OCI-LY7 (cell line): ENCODE results near the gene CDK19. TPM values are rescaled to one million over a fixed set of nuclear protein-coding genes. Genes with fewer than 3 reads are reported as not detected.

Experiments
- BruUV-seq: library from RNA; stranded (reverse); fragments of 400-500 nt; replicated peaks from 2 replicates; lab custom pipeline; 2021; lab: Mats Ljungman, UMichigan
- CTCF ChIA-PET: fragments of 300-600 bp; sonication (Branson Sonifier 250); formaldehyde crosslinking; loops from one replicate; lab custom pipeline; 2022; ENCODE audit warnings: antibody characterized with exemption; ENCODE audit not compliant: unreplicated experiment; lab: Charles Lee
- POLR2A ChIA-PET: fragments of 300-600 bp; sonication (Branson Sonifier 250); formaldehyde crosslinking; loops from one replicate; lab custom pipeline; 2022; ENCODE audit warnings: antibody characterized with exemption; lab: Charles Lee
- DNase-seq: peaks from one replicate; pipeline ENCODE4 v3.0.0-alpha.2; 2015; ENCODE audit warnings: low spot score
- H2AFZ ChIP-seq: fragments of 200-600 bp; sonication (generic), shearing (Covaris generic); 2 replicates; pipeline ENCODE4 v1.6.1; 2014; ENCODE audit warnings: mild to moderate bottlenecking, antibody characterized with exemption, low read length, moderate library complexity
- H3K27ac ChIP-seq: fragments of 200-600 bp; sonication (generic); 2 replicates; pipeline ENCODE4 v1.5.1; 2014; ENCODE audit warnings: mixed run types, low read depth, mild to moderate bottlenecking, moderate library complexity, low read length, inconsistent platforms; ENCODE audit not compliant: poor library complexity, severe bottlenecking
- H3K36me3 ChIP-seq: fragments of 200-600 bp; sonication (generic); 2 replicates; pipeline ENCODE4 v1.6.1; 2014; ENCODE audit warnings: mild to moderate bottlenecking, antibody characterized with exemption, low read length, moderate library complexity, mixed read lengths; ENCODE audit not compliant: insufficient read depth
- H3K4me1 ChIP-seq: fragments of 200-600 bp; sonication (generic); 2 replicates; pipeline ENCODE4 v1.5.1; 2014; ENCODE audit warnings: mild to moderate bottlenecking, low read length; ENCODE audit not compliant: insufficient read depth, poor library complexity, severe bottlenecking
- H3K4me2 ChIP-seq: fragments of 200-600 bp; sonication (generic); 2 replicates; pipeline ENCODE4 v1.6.1; 2014; ENCODE audit warnings: mild to moderate bottlenecking, low read length
- H3K4me3 ChIP-seq: fragments of 200-600 bp; sonication (generic); 2 replicates; pipeline ENCODE4 v1.5.1; 2014; ENCODE audit warnings: mild to moderate bottlenecking, low read depth, low read length; ENCODE audit not compliant: poor library complexity, severe bottlenecking
- H3K79me2 ChIP-seq: fragments of 200-600 bp; sonication (generic); 2 replicates; pipeline ENCODE4 v1.6.1; 2016; ENCODE audit warnings: low read depth, mild to moderate bottlenecking, low read length, moderate library complexity, mixed read lengths; ENCODE audit not compliant: insufficient read depth
- H3K9me2 ChIP-seq: fragments of 200-600 bp; sonication (generic); 2 replicates; pipeline ENCODE4 v1.6.1; 2016; ENCODE audit warnings: mild to moderate bottlenecking, low read length, mixed read lengths; ENCODE audit not compliant: insufficient read depth
- H3K9me3 ChIP-seq: fragments of 200-600 bp; sonication (generic); 2 replicates; pipeline ENCODE4 v1.6.1; 2014; ENCODE audit warnings: mild to moderate bottlenecking, mixed run types, low read length, mixed read lengths
- H4K20me1 ChIP-seq: fragments of 200-600 bp; sonication (generic); 2 replicates; pipeline ENCODE4 v1.6.1; 2014; ENCODE audit warnings: mild to moderate bottlenecking, antibody characterized with exemption, low read length, moderate library complexity, mixed read lengths; ENCODE audit not compliant: insufficient read depth
- EZH2phosphoT487 ChIP-seq: fragments of 200-600 bp; sonication (generic); IDR thresholded peaks from 2 replicates; pipeline ENCODE4 v1.6.1; 2018; ENCODE audit warnings: low read depth, borderline replicate concordance, mild to moderate bottlenecking, mixed run types, antibody characterized with exemption, low read length, moderate library complexity, mixed read lengths
- intact Hi-C: fragments of 100-400 bp; cut with micrococcal nuclease; formaldehyde crosslinking; loops from one replicate; pipeline ENCODE4 v1.10.0; 2022; ENCODE audit not compliant: unreplicated experiment
- total RNA-seq, 2 experiments: library from RNA; depleted of rRNA in 1 of 2; stranded (reverse); fragments of >200 nt in 1 of 2; shearing (Covaris generic) in 1 of 2; gene quantifications; 2 replicates each; pipeline ENCODE4 v1.2.3, GENCODE V29; 2014 to 2022
- TF ChIP-seq, protein P1 (sequence below): fragments of 200-600 bp; sonication (generic); conservative IDR thresholded peaks from 2 replicates; pipeline ENCODE4 v1.5.1; 2014; ENCODE audit warnings: mild to moderate bottlenecking, antibody characterized with exemption, low read length, moderate library complexity, mixed read lengths

The CDK19 gene
- total RNA-seq, 2 experiments from 2014 or later, result 15.4 to 35.6 TPM

DNA sequence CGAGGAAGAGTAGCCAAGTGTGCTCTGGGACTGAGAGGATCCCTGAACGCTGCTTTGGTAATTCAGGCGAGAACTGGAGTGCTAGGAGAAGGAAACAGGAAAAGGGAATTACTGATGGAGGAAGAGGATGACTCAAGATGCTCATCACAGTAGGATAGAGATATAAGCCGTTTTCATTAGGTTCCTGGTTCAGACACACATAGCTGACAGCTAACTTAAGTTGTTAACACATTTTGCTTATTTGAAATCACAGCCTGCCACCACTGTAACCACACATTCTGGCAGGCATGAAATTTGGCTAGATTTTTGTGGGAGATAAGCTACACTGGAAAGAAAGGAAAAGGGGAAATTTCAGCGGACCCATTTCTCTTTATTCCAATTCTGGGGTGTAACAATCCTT is 200.7 kb downstream of the CDK19 start:
- intact Hi-C loops, result no loop called here
- no peak overlapping the region for H3K4me3 ChIP-seq
- POLR2A ChIA-PET, result interaction anchor here (0.7 kb wide), 1 partner anchor 52 kb away, joined by 4 read pairs; no protein-coding TSS in a partner anchor

GRCh38 chr6:110614106-110614505 is 201.2 kb downstream of the CDK19 start:
- Histone ChIP-seq H3K4me3 (no peak overlapping the region), H3K27ac (no peak overlapping the region), H2AFZ (no peak overlapping the region), H3K4me2 (no peak overlapping the region), H4K20me1 (no peaks in the 10 kb centered on the region), H3K79me2 (no peaks in the 10 kb centered on the region), H3K36me3 (peaks cover 28% of the 10 kb centered on the region; the same call in 1 of the 2 replicates), H3K9me2 (no peaks in the 10 kb centered on the region), H3K4me1 (no peaks in the 10 kb centered on the region), H3K9me3 (no peaks in the 10 kb centered on the region)
- intact Hi-C loops, result no loop called here
- no peak for DNase-seq
- POLR2A ChIA-PET, result no interaction called here
- TF ChIP-seq, protein P1, sequence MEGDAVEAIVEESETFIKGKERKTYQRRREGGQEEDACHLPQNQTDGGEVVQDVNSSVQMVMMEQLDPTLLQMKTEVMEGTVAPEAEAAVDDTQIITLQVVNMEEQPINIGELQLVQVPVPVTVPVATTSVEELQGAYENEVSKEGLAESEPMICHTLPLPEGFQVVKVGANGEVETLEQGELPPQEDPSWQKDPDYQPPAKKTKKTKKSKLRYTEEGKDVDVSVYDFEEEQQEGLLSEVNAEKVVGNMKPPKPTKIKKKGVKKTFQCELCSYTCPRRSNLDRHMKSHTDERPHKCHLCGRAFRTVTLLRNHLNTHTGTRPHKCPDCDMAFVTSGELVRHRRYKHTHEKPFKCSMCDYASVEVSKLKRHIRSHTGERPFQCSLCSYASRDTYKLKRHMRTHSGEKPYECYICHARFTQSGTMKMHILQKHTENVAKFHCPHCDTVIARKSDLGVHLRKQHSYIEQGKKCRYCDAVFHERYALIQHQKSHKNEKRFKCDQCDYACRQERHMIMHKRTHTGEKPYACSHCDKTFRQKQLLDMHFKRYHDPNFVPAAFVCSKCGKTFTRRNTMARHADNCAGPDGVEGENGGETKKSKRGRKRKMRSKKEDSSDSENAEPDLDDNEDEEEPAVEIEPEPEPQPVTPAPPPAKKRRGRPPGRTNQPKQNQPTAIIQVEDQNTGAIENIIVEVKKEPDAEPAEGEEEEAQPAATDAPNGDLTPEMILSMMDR, result no peak
- TF ChIP-seq EZH2phosphoT487, result no peak
- BruUV-seq, result no TSS peak
- CTCF ChIA-PET, result no interaction called here

More for the DNA sequence above, 200.7 kb downstream of the CDK19 start:
- H3K27ac ChIP-seq, result no peak overlapping the region
- H3K4me2 ChIP-seq, result no peak overlapping the region
- H3K9me2 ChIP-seq, result no peaks in the 10 kb centered on the region
- DNase-seq, result no peak
- TF ChIP-seq, protein P1, result no peak
- TF ChIP-seq EZH2phosphoT487, result no peak
- H2AFZ ChIP-seq, result no peak overlapping the region
- BruUV-seq, result no TSS peak
- H3K79me2 ChIP-seq, result no peaks in the 10 kb centered on the region
- no peaks in the 10 kb centered on the region for H3K4me1 ChIP-seq
- CTCF ChIA-PET, result no interaction called here
- no peaks in the 10 kb centered on the region for H4K20me1 ChIP-seq
- H3K36me3 ChIP-seq, result peaks cover 29% of the 10 kb centered on the region; the same call in 1 of the 2 replicates
- H3K9me3 ChIP-seq, result no peaks in the 10 kb centered on the region

DNA sequence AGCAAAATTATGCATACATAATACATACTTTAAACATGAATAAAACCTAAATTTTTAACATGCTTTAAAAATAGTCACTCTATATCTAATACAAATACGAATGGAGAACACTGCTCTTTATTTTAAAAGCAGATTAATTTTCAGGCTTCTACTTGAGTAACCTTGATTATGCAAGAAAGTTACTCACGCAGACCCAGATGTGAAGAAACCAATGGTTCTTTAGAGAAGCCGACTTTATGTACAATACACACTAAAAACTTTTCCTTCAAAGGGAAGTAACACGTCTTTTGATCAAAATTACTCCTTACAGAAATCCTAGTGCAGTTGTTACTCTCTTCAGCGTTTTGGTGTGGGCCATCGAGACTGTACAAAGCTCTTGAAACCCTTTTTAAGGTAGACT is 201.9 kb downstream of the CDK19 start:
- Histone ChIP-seq H3K9me2 (no peaks in the 10 kb centered on the region), H3K4me3 (no peak overlapping the region), H3K9me3 (no peaks in the 10 kb centered on the region), H3K4me2 (no peak overlapping the region), H3K79me2 (no peaks in the 10 kb centered on the region), H3K4me1 (no peaks in the 10 kb centered on the region), H2AFZ (no peak overlapping the region), H4K20me1 (no peaks in the 10 kb centered on the region), H3K27ac (no peak overlapping the region), H3K36me3 (peaks cover 22% of the 10 kb centered on the region; the same call in 1 of the 2 replicates)
- no TSS peak for BruUV-seq
- CTCF ChIA-PET, result no interaction called here
- intact Hi-C loops, result no loop called here
- DNase-seq, result no peak
- POLR2A ChIA-PET, result interaction anchor here (1.2 kb wide), 1 partner anchor 30 kb away, joined by 4 read pairs; no protein-coding TSS in a partner anchor
- no peak for TF ChIP-seq EZH2phosphoT487
- TF ChIP-seq, protein P1, result no peak
